ENCODE results near the gene RIN3.

RIN3 gene

GRCh38 chr14:92484132-92484823, 29.3 kb upstream of the RIN3 start:
- DNase-seq (ENCODE audit: low read depth), result no peak

- DNase-seq (ENCODE audit: low read depth), result no peak
These were observed 26.7 kb upstream of the RIN3 start for GRCh38 chr14:92486881-92487280.

GRCh38 chr14:92487513-92488133, 26.0 kb upstream of the RIN3 start:
- DNase-seq (ENCODE audit: low read depth), result no peak

GRCh38 chr14:92489394-92490238, 24.0 kb upstream of the RIN3 start:
- DNase-seq (ENCODE audit: low read depth), result no peak

GRCh38 chr14:92490239-92490959, 23.2 kb upstream of the RIN3 start:
- DNase-seq (ENCODE audit: low read depth), result no peak

GRCh38 chr14:92491782-92492181, 21.8 kb upstream of the RIN3 start:
- DNase-seq (ENCODE audit: low read depth), result no peak

GRCh38 chr14:92492258-92492657, 21.3 kb upstream of the RIN3 start:
- no peak for DNase-seq (ENCODE audit: low read depth)

GRCh38 chr14:92493024-92493423, 20.6 kb upstream of the RIN3 start:
- no peak for DNase-seq (ENCODE audit: low read depth)

GRCh38 chr14:92493492-92493891, 20.1 kb upstream of the RIN3 start:
- DNase-seq (ENCODE audit: low read depth), result no peak

GRCh38 chr14:92494512-92494911, 19.1 kb upstream of the RIN3 start:
- DNase-seq (ENCODE audit: low read depth), result no peak

- no peak for DNase-seq (ENCODE audit: low read depth)
These were observed 18.6 kb upstream of the RIN3 start for GRCh38 chr14:92495027-92495426.

GRCh38 chr14:92496191-92496857, 17.3 kb upstream of the RIN3 start:
- no peak for DNase-seq (ENCODE audit: low read depth)

- DNase-seq (ENCODE audit: low read depth), result no peak
These were observed 16.2 kb upstream of the RIN3 start for GRCh38 chr14:92497391-92497790.

GRCh38 chr14:92499234-92499633, 14.3 kb upstream of the RIN3 start:
- no peak for DNase-seq (ENCODE audit: low read depth)

GRCh38 chr14:92500491-92500941, 13.1 kb upstream of the RIN3 start:
- DNase-seq (ENCODE audit: low read depth), result no peak

- no peak for DNase-seq (ENCODE audit: low read depth)
These were observed 11.7 kb upstream of the RIN3 start for GRCh38 chr14:92501891-92502351.

- DNase-seq (ENCODE audit: low read depth), result no peak
These were observed 10.9 kb upstream of the RIN3 start for GRCh38 chr14:92502541-92503286.

GRCh38 chr14:92503756-92504491, 9.7 kb upstream of the RIN3 start:
- DNase-seq (ENCODE audit: low read depth), result no peak

- no peak for DNase-seq (ENCODE audit: low read depth)
These were observed 7.8 kb upstream of the RIN3 start for GRCh38 chr14:92505826-92506225.

- no peak for DNase-seq (ENCODE audit: low read depth)
These were observed 7.3 kb upstream of the RIN3 start for GRCh38 chr14:92506231-92506630.
